Caco-2 (cell line): ENCODE results near the gene GALNTL6. TPM values are rescaled to one million over a fixed set of nuclear protein-coding genes. Genes with fewer than 3 reads are reported as not detected.

Source experiments
- BruUV-seq: library from RNA; stranded (reverse); fragments of 400-500 nt; replicated peaks from 2 replicates; lab custom pipeline; 2021; lab: Mats Ljungman, UMichigan
- CTCF ChIA-PET: fragments of 300-600 bp; sonication (Branson Sonifier 250); formaldehyde crosslinking; loops from one replicate; lab custom pipeline; 2022; ENCODE audit warnings: antibody characterized with exemption; lab: Charles Lee
- POLR2A ChIA-PET: fragments of 300-600 bp; sonication (Branson Sonifier 250); formaldehyde crosslinking; loops from one replicate; lab custom pipeline; 2022; ENCODE audit warnings: antibody characterized with exemption; lab: Charles Lee
- DNase-seq, 2 experiments: peaks; one replicate each; pipeline versions ENCODE4 v3.0.0 to v3.0.0-alpha.2; 2020 to 2022
- H3K27me3 ChIP-seq: replicated peaks from 2 replicates; pipeline ENCODE4 v1.6.0; 2011; ENCODE audit warnings: low read length; ENCODE audit not compliant: control insufficient read depth, insufficient read depth
- H3K36me3 ChIP-seq: 2 replicates; pipeline ENCODE4 v1.5.1; 2011; ENCODE audit warnings: low read length; ENCODE audit not compliant: control insufficient read depth, insufficient read depth
- H3K4me1 ChIP-seq: fragments of 250-450 bp; sonication (Bioruptor Pico); 2 replicates; pipeline ENCODE4 v1.5.1; 2020; ENCODE audit warnings: mild to moderate bottlenecking
- H3K4me3 ChIP-seq: 2 replicates; pipeline ENCODE4 v1.5.1; 2011; ENCODE audit warnings: low read depth, mild to moderate bottlenecking, control low read depth, low read length
- H3K9me3 ChIP-seq: fragments of 250-450 bp; sonication (Bioruptor Pico); 2 replicates; pipeline ENCODE4 v1.5.1; 2020; ENCODE audit warnings: mild to moderate bottlenecking, moderate library complexity
- H3K27ac Mint-ChIP-seq: one replicate; pipeline ENCODE4 v1.8.0; 2022; ENCODE audit warnings: mixed read lengths; ENCODE audit not compliant: unreplicated experiment
- H3K27me3 Mint-ChIP-seq: one replicate; pipeline ENCODE4 v1.8.0; 2022; ENCODE audit warnings: mixed read lengths; ENCODE audit not compliant: insufficient read depth, unreplicated experiment
- H3K36me3 Mint-ChIP-seq: one replicate; pipeline ENCODE4 v1.8.0; 2022; ENCODE audit warnings: mild to moderate bottlenecking, mixed read lengths; ENCODE audit not compliant: insufficient read depth, unreplicated experiment
- H3K4me1 Mint-ChIP-seq: one replicate; pipeline ENCODE4 v1.8.0; 2022; ENCODE audit warnings: low read depth, mixed read lengths; ENCODE audit not compliant: unreplicated experiment
- H3K4me3 Mint-ChIP-seq: one replicate; pipeline ENCODE4 v1.8.0; 2022; ENCODE audit warnings: mild to moderate bottlenecking, moderate library complexity, mixed read lengths; ENCODE audit not compliant: unreplicated experiment
- H3K9me3 Mint-ChIP-seq: one replicate; pipeline ENCODE4 v1.8.0; 2022; ENCODE audit warnings: mixed read lengths; ENCODE audit not compliant: unreplicated experiment
- CTCF ChIP-seq, 2 experiments: fragments of 200-600 bp in 1 of 2; IDR thresholded peaks; 1 replicate in 1 of 2; 2 replicates in 1 of 2; pipeline versions ENCODE4 v1.5.1 to v1.8.0; 2011 to 2022; ENCODE audit warnings: antibody characterized with exemption in 1 of 2, control low read depth in 1 of 2, inconsistent platforms in 1 of 2, low read depth in 1 of 2, low read length in 1 of 2, mild to moderate bottlenecking in 1 of 2, moderate library complexity in 1 of 2; ENCODE audit not compliant: insufficient read depth in 1 of 2, severe bottlenecking in 1 of 2, unreplicated experiment in 1 of 2
- intact Hi-C: fragments of 100-400 bp; cut with micrococcal nuclease; formaldehyde crosslinking; loops from one replicate; pipeline ENCODE4 v1.10.0; 2022; ENCODE audit not compliant: unreplicated experiment
- total RNA-seq: library from RNA; stranded (reverse); gene quantifications from 2 replicates; pipeline ENCODE4 v1.2.3, GENCODE V29; 2022

GALNTL6 gene
- total RNA-seq, 1 experiment from 2014 or later, result not detected

GRCh38 chr4:172486531-172486930 lies 673.3 kb downstream of the GALNTL6 start:
- POLR2A ChIA-PET, result no interaction called here
- Mint-ChIP-seq H3K4me3 (no peak overlapping the region), H3K9me3 (peaks cover 10% of the 10 kb centered on the region), H3K27ac (no peak overlapping the region), H3K27me3 (no peaks in the 10 kb centered on the region), H3K4me1 (no peaks in the 10 kb centered on the region), H3K36me3 (no peaks in the 10 kb centered on the region)
- H3K4me1 ChIP-seq, result no peaks in the 10 kb centered on the region
- CTCF ChIA-PET, result no interaction called here
- no TSS peak for BruUV-seq
- H3K36me3 ChIP-seq, result no peaks in the 10 kb centered on the region
- intact Hi-C loops, result no loop called here
- H3K9me3 ChIP-seq, result no peaks in the 10 kb centered on the region
- no peak for DNase-seq
- TF ChIP-seq CTCF (IDR thresholded peaks at IDR 0.05; ENCODE audit: insufficient read depth in 1 of 2, low read depth in 1 of 2, low read length in 1 of 2, severe bottlenecking in 1 of 2, unreplicated experiment in 1 of 2), result no peak
- no peaks in the 10 kb centered on the region for H3K27me3 ChIP-seq
- no peak overlapping the region for H3K4me3 ChIP-seq

GRCh38 chr4:172489861-172490260 lies 676.7 kb downstream of the GALNTL6 start:
- no peak overlapping the region for H3K27ac Mint-ChIP-seq
- POLR2A ChIA-PET, result no interaction called here

GRCh38 chr4:172495769-172496168 lies 682.6 kb downstream of the GALNTL6 start:
- intact Hi-C loops, result no loop called here
- BruUV-seq, result no TSS peak
- no peak for DNase-seq
- H3K9me3 ChIP-seq, result no peaks in the 10 kb centered on the region
- Mint-ChIP-seq H3K4me1 (no peaks in the 10 kb centered on the region), H3K9me3 (no peaks in the 10 kb centered on the region), H3K27me3 (no peaks in the 10 kb centered on the region), H3K36me3 (no peaks in the 10 kb centered on the region), H3K27ac (no peak overlapping the region), H3K4me3 (no peak overlapping the region)
- H3K36me3 ChIP-seq, result no peaks in the 10 kb centered on the region
- no peaks in the 10 kb centered on the region for H3K4me1 ChIP-seq
- ChIA-PET CTCF (no interaction called here), POLR2A (no interaction called here)
- H3K27me3 ChIP-seq, result no peaks in the 10 kb centered on the region
- no peak for TF ChIP-seq CTCF (IDR thresholded peaks at IDR 0.05; ENCODE audit: insufficient read depth in 1 of 2, low read depth in 1 of 2, low read length in 1 of 2, severe bottlenecking in 1 of 2, unreplicated experiment in 1 of 2)
- H3K4me3 ChIP-seq, result no peak overlapping the region

More at GRCh38 chr4:172489861-172490260, 676.7 kb downstream of the GALNTL6 start:
- Mint-ChIP-seq H3K4me1 (no peaks in the 10 kb centered on the region), H3K9me3 (no peaks in the 10 kb centered on the region), H3K36me3 (no peaks in the 10 kb centered on the region), H3K4me3 (no peak overlapping the region), H3K27me3 (no peaks in the 10 kb centered on the region)
- no TSS peak for BruUV-seq
- no peaks in the 10 kb centered on the region for H3K27me3 ChIP-seq
- no peaks in the 10 kb centered on the region for H3K9me3 ChIP-seq
- intact Hi-C loops, result no loop called here
- H3K4me1 ChIP-seq, result no peaks in the 10 kb centered on the region
- CTCF ChIA-PET, result no interaction called here
- no peak overlapping the region for H3K4me3 ChIP-seq
- no peak for TF ChIP-seq CTCF (IDR thresholded peaks at IDR 0.05; ENCODE audit: insufficient read depth in 1 of 2, low read depth in 1 of 2, low read length in 1 of 2, severe bottlenecking in 1 of 2, unreplicated experiment in 1 of 2)
- H3K36me3 ChIP-seq, result no peaks in the 10 kb centered on the region
- no peak for DNase-seq
